HepG2 (cell line): Measurements from ENCODE around the gene MED12L. TPM values are rescaled to one million over a fixed set of nuclear protein-coding genes. Genes with fewer than 3 reads are reported as not detected.

ENCODE experiments used
- FOXA3 ChIP-seq: IDR thresholded peaks from 2 replicates; pipeline ENCODE4 v1.6.1; 2016; ENCODE audit warnings: missing genetic modification reagents, missing compliant biosample characterization
- FOXJ3 ChIP-seq: sonication (generic); formaldehyde crosslinking; IDR thresholded peaks from 2 replicates; pipeline ENCODE4 v1.4.0; 2020; ENCODE audit warnings: missing genetic modification reagents, mild to moderate bottlenecking, borderline replicate concordance
- GFI1 ChIP-seq: sonication (generic); formaldehyde crosslinking; IDR thresholded peaks from 2 replicates; pipeline ENCODE4 v1.5.0; 2020; ENCODE audit warnings: missing genetic modification reagents, mild to moderate bottlenecking, borderline replicate concordance
- HNRNPK ChIP-seq: fragments of 200-400 bp; formaldehyde crosslinking; IDR thresholded peaks from 2 replicates; pipeline ENCODE4 v1.6.1; 2018; ENCODE audit warnings: low read length, low read depth, moderate library complexity, mild to moderate bottlenecking; ENCODE audit not compliant: poor library complexity, severe bottlenecking
- RFX3 ChIP-seq: IDR thresholded peaks from 2 replicates; pipeline ENCODE4 v1.6.1; 2016; ENCODE audit warnings: missing biosample characterization, missing genetic modification reagents
- SMARCC2 ChIP-seq: fragments of 450-650 bp; IDR thresholded peaks from 2 replicates; pipeline ENCODE4 v1.6.1; 2017; ENCODE audit warnings: antibody characterized with exemption, mild to moderate bottlenecking
- SRSF4 ChIP-seq: fragments of 200-400 bp; formaldehyde crosslinking; IDR thresholded peaks from one replicate; pipeline ENCODE4 v1.6.1; 2018; ENCODE audit warnings: mild to moderate bottlenecking, low read depth, low read length, moderate library complexity; ENCODE audit not compliant: poor library complexity, severe bottlenecking
- TAF1 ChIP-seq: sonication (generic); formaldehyde crosslinking; IDR thresholded peaks from 2 replicates; pipeline ENCODE4 v1.4.0; 2020; ENCODE audit warnings: missing genetic modification reagents
- ZNF180 ChIP-seq: sonication (generic); formaldehyde crosslinking; IDR thresholded peaks from 2 replicates; pipeline ENCODE4 v1.4.0; 2020; ENCODE audit warnings: low read depth, missing genetic modification reagents, borderline replicate concordance
- ZNF614 ChIP-seq: IDR thresholded peaks from 2 replicates; pipeline ENCODE4 v1.6.1; 2018; ENCODE audit warnings: missing biosample characterization, missing genetic modification reagents, inconsistent platforms, borderline replicate concordance
- ZNF616 ChIP-seq: sonication (generic); formaldehyde crosslinking; IDR thresholded peaks from 2 replicates; pipeline ENCODE4 v1.5.0; 2020; ENCODE audit warnings: low read depth, mild to moderate bottlenecking, missing genetic modification reagents
- ZNF850 ChIP-seq: sonication (generic); formaldehyde crosslinking; conservative IDR thresholded peaks from 2 replicates; pipeline ENCODE4 v1.9.0; 2021; ENCODE audit warnings: mild to moderate bottlenecking, missing genetic modification reagents
- polyA plus RNA-seq, 8 experiments: library from polyadenylated mRNA; depleted of rRNA in 3 of 8; stranded (reverse) in 7 of 8; unstranded in 1 of 8; fragments of >200 nt; fragmentation: Illumina TruSeq in 4 of 8; extraction: Trizol in 4 of 8; gene quantifications; 2 replicates each; pipeline versions ENCODE4 v1.2.1 to v1.2.3, GENCODE V29; 2011 to 2016; ENCODE audit warnings: low read depth in 4 of 8, missing spikeins in 1 of 8, mixed read lengths in 1 of 8; ENCODE audit not compliant: insufficient read depth in 1 of 8
- total RNA-seq, 5 experiments: library from RNA; depleted of rRNA; stranded (reverse); fragments of >200 nt; fragmentation: Illumina TruSeq; extraction: Trizol; gene quantifications; 2 replicates each; pipeline ENCODE4 v1.2.3, GENCODE V29; 2016; ENCODE audit warnings: low read depth in 1 of 5
- TF ChIP-seq, protein P1 (sequence below): sonication (generic); formaldehyde crosslinking; IDR thresholded peaks from 2 replicates; pipeline ENCODE4 v1.4.0; 2020; ENCODE audit warnings: missing genetic modification reagents
- TF ChIP-seq, protein P2 (sequence below): IDR thresholded peaks from 2 replicates; pipeline ENCODE4 v1.6.1; 2016; ENCODE audit warnings: missing biosample characterization, missing genetic modification reagents, low read depth
- TF ChIP-seq, protein P3 (sequence below): sonication (generic); formaldehyde crosslinking; IDR thresholded peaks from 2 replicates; pipeline ENCODE4 v1.4.0; 2020; ENCODE audit warnings: mild to moderate bottlenecking, low read depth, missing genetic modification reagents
- TF ChIP-seq, protein P4 (sequence below): sonication (generic); formaldehyde crosslinking; IDR thresholded peaks from 2 replicates; pipeline ENCODE4 v1.8.1; 2023; ENCODE audit warnings: mild to moderate bottlenecking, inconsistent platforms, moderate library complexity, missing genetic modification reagents, borderline replicate concordance
- TF ChIP-seq, protein P5 (sequence below): sonication (generic); formaldehyde crosslinking; IDR thresholded peaks from 2 replicates; pipeline ENCODE4 v1.4.0; 2020; ENCODE audit warnings: missing genetic modification reagents

The MED12L gene
- total and polyA plus RNA-seq, 2 of the 13 experiments (the other 11 are each of a cell fraction or from before 2014, with no cell fraction given): 0.07 to 0.64 TPM

DNA sequence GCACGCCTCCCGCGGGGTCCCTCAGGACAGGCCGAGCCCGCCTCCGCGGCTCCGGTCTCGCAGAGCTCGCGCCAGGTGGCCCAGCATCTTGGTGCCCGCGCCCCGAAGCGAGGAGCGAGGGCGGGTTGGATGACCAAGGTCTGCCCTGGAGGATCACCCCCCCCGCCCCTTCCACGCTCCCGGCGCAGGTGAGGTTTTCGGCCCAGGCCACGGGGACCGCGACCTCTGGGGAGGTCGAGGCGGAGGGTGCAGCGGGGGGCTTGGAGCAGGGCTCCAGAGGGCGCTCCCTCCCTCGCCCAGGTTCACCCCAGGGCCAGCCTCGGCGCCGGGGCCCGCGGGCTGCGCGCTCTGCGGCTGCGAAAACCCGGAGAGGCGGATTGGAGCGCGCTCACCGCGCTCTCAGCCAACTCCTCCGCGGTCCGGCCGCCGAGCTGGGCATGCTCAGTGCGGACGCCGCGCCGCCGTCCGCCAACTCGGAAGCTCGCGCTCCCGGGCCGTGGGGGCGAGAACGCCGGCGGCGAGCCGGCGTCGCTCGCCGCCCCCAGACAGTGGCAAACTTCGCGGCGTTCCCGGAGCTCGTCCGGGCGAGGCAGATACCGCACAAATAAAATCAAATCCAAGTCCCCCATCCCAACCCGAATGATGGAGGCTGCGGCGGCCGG lies at the start of gene MED12L (continued):
- TF ChIP-seq, protein P1, sequence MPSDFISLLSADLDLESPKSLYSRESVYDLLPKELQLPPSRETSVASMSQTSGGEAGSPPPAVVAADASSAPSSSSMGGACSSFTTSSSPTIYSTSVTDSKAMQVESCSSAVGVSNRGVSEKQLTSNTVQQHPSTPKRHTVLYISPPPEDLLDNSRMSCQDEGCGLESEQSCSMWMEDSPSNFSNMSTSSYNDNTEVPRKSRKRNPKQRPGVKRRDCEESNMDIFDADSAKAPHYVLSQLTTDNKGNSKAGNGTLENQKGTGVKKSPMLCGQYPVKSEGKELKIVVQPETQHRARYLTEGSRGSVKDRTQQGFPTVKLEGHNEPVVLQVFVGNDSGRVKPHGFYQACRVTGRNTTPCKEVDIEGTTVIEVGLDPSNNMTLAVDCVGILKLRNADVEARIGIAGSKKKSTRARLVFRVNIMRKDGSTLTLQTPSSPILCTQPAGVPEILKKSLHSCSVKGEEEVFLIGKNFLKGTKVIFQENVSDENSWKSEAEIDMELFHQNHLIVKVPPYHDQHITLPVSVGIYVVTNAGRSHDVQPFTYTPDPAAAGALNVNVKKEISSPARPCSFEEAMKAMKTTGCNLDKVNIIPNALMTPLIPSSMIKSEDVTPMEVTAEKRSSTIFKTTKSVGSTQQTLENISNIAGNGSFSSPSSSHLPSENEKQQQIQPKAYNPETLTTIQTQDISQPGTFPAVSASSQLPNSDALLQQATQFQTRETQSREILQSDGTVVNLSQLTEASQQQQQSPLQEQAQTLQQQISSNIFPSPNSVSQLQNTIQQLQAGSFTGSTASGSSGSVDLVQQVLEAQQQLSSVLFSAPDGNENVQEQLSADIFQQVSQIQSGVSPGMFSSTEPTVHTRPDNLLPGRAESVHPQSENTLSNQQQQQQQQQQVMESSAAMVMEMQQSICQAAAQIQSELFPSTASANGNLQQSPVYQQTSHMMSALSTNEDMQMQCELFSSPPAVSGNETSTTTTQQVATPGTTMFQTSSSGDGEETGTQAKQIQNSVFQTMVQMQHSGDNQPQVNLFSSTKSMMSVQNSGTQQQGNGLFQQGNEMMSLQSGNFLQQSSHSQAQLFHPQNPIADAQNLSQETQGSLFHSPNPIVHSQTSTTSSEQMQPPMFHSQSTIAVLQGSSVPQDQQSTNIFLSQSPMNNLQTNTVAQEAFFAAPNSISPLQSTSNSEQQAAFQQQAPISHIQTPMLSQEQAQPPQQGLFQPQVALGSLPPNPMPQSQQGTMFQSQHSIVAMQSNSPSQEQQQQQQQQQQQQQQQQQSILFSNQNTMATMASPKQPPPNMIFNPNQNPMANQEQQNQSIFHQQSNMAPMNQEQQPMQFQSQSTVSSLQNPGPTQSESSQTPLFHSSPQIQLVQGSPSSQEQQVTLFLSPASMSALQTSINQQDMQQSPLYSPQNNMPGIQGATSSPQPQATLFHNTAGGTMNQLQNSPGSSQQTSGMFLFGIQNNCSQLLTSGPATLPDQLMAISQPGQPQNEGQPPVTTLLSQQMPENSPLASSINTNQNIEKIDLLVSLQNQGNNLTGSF (CRISPR knock-in tag): no peak
- TF ChIP-seq HNRNPK: peak; percentile 29
- TF ChIP-seq, protein P2, sequence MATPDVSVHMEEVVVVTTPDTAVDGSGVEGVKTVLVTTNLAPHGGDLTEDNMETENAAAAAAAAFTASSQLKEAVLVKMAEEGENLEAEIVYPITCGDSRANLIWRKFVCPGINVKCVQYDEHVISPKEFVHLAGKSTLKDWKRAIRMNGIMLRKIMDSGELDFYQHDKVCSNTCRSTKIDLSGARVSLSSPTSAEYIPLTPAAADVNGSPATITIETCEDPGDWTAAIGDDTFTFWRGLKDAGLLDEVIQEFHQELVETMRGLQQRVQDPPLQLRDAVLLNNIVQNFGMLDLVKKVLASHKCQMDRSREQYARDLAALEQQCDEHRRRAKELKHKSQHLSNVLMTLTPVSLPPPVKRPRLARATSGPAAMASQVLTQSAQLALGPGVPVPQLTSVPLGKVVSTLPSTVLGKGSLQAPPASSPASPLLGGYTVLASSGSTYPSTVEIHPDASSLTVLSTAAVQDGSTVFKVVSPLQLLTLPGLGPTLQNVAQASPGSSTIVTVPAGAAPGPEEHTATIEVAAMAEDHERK: no peak
- TF ChIP-seq, protein P3, sequence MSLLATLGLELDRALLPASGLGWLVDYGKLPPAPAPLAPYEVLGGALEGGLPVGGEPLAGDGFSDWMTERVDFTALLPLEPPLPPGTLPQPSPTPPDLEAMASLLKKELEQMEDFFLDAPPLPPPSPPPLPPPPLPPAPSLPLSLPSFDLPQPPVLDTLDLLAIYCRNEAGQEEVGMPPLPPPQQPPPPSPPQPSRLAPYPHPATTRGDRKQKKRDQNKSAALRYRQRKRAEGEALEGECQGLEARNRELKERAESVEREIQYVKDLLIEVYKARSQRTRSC (CRISPR knock-in tag): no peak
- no peak for TF ChIP-seq ZNF614 (CRISPR knock-in tag)
- TF ChIP-seq, protein P4, sequence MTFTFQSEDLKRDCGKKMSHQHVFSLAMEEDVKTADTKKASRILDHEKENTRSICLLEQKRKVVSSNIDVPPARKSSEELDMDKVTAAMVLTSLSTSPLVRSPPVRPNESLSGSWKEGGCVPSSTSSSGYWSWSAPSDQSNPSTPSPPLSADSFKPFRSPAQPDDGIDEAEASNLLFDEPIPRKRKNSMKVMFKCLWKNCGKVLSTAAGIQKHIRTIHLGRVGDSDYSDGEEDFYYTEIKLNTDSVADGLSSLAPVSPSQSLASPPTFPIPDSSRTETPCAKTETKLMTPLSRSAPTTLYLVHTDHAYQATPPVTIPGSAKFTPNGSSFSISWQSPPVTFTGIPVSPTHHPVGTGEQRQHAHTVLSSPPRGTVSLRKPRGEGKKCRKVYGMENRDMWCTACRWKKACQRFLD: no peak
- TF ChIP-seq ZNF180 (CRISPR knock-in tag): no peak
- no peak for TF ChIP-seq FOXJ3 (CRISPR knock-in tag)
- no peak for TF ChIP-seq RFX3 (CRISPR knock-in tag)
- no peak; the same call in 1 of the 2 replicates for TF ChIP-seq GFI1 (CRISPR knock-in tag)
- TF ChIP-seq, protein P5, sequence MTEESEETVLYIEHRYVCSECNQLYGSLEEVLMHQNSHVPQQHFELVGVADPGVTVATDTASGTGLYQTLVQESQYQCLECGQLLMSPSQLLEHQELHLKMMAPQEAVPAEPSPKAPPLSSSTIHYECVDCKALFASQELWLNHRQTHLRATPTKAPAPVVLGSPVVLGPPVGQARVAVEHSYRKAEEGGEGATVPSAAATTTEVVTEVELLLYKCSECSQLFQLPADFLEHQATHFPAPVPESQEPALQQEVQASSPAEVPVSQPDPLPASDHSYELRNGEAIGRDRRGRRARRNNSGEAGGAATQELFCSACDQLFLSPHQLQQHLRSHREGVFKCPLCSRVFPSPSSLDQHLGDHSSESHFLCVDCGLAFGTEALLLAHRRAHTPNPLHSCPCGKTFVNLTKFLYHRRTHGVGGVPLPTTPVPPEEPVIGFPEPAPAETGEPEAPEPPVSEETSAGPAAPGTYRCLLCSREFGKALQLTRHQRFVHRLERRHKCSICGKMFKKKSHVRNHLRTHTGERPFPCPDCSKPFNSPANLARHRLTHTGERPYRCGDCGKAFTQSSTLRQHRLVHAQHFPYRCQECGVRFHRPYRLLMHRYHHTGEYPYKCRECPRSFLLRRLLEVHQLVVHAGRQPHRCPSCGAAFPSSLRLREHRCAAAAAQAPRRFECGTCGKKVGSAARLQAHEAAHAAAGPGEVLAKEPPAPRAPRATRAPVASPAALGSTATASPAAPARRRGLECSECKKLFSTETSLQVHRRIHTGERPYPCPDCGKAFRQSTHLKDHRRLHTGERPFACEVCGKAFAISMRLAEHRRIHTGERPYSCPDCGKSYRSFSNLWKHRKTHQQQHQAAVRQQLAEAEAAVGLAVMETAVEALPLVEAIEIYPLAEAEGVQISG (CRISPR knock-in tag): peak; percentile 64
- no peak for TF ChIP-seq TAF1 (CRISPR knock-in tag)
- no peak for TF ChIP-seq FOXA3 (CRISPR knock-in tag)
- TF ChIP-seq ZNF850 (CRISPR knock-in tag): no peak
- TF ChIP-seq SRSF4: no peak
- TF ChIP-seq SMARCC2: no peak
- TF ChIP-seq ZNF616 (CRISPR knock-in tag): no peak
